Lung (tissue), 16 donors: Measurements from ENCODE around the gene ANO1. TPM values are rescaled to one million over a fixed set of nuclear protein-coding genes. Genes with fewer than 3 reads are reported as not detected.
A peak's percentile ranks its signal among the peaks of the same experiment; 100 is the strongest.

Experiments
- ATAC-seq: fragments of 200-7000 bp; cut with Tn5 transposase; one replicate; pipeline ENCODE4 v1.9.1; 2020; ENCODE audit warnings: moderate number of reproducible peaks; ENCODE audit not compliant: insufficient read depth, low FRiP score
- DNase-seq, 3 donors: peaks; one replicate each; pipeline ENCODE4 v3.0.0-alpha.2; 2013 to 2017
- H3K27ac ChIP-seq, 2 donors: one replicate each; pipeline ENCODE4 v1.5.1; 2013; ENCODE audit warnings: mild to moderate bottlenecking in 2 of 2, moderate library complexity in 2 of 2, control low read depth in 1 of 2, inconsistent platforms in 1 of 2, low read depth in 1 of 2, low read length in 1 of 2
- H3K27me3 ChIP-seq, 3 donors: one replicate each; pipeline ENCODE4 v1.5.1; 2013; ENCODE audit warnings: low read length in 2 of 3; ENCODE audit not compliant: control insufficient read depth in 3 of 3, insufficient read depth in 3 of 3
- H3K36me3 ChIP-seq, 4 donors: one replicate each; pipeline ENCODE4 v1.5.1; 2013; ENCODE audit warnings: low read length in 4 of 4, mild to moderate bottlenecking in 1 of 4, moderate library complexity in 1 of 4; ENCODE audit not compliant: control insufficient read depth in 4 of 4, insufficient read depth in 4 of 4
- H3K4me1 ChIP-seq, 5 donors: one replicate each; pipeline ENCODE4 v1.5.1; 2013; ENCODE audit warnings: low read length in 5 of 5, mild to moderate bottlenecking in 2 of 5, moderate library complexity in 1 of 5; ENCODE audit not compliant: control insufficient read depth in 5 of 5, insufficient read depth in 5 of 5
- H3K4me3 ChIP-seq: one replicate; pipeline ENCODE4 v1.5.1; 2013; ENCODE audit warnings: mild to moderate bottlenecking, control low read depth, moderate library complexity
- H3K9ac ChIP-seq, 2 donors: one replicate each; pipeline ENCODE4 v1.5.1; 2013; ENCODE audit warnings: low read length in 2 of 2, control low read depth in 1 of 2; ENCODE audit not compliant: insufficient read depth in 1 of 2
- H3K9me3 ChIP-seq, 4 donors: one replicate each; pipeline ENCODE4 v1.5.1; 2013; ENCODE audit warnings: low read length in 3 of 4, mild to moderate bottlenecking in 1 of 4, moderate library complexity in 1 of 4; ENCODE audit not compliant: control insufficient read depth in 4 of 4, insufficient read depth in 3 of 4
- CTCF ChIP-seq: IDR thresholded peaks from 2 replicates; pipeline ENCODE4 v1.5.1; 2012; ENCODE audit warnings: mild to moderate bottlenecking; ENCODE audit errors: control extremely low read depth, extremely low read depth
- WGBS, 2 donors: extraction: QIAGEN DNeasy Blood & Tissue Kit; methylation state at CpG; one replicate each; pipeline ENCODE4 v1.1.7; 2013; 5-methylcytosine and 5-hydroxymethylcytosine counted together
- long read RNA-seq, 5 donors: transcript quantifications; one replicate each; lab custom pipeline, GENCODE V29; 2026
- polyA plus RNA-seq, 2 donors: library from polyadenylated mRNA; stranded (reverse); fragments of 200-250 nt; gene quantifications; one replicate each; pipeline ENCODE4 v1.2.1, GENCODE V29; 2013
- total RNA-seq, 2 donors: library from RNA; depleted of rRNA in 1 of 2; stranded (reverse); fragments of >200 nt in 1 of 2; gene quantifications; one replicate each; pipeline ENCODE4 v1.2.1, GENCODE V29; 2014 to 2021
- donor health status: control.
- donor health status: control.
- donor health status: Bipolar disorder and iron deficiency.
- donor health status: healthy.
- donor health status: DM: yes; HTN: yes; CAD: no.

The ANO1 gene
- total RNA-seq (10 to 100 TPM in 1 of 2 donors, 1 to 10 TPM in 1; 7.8 to 10.8 TPM), polyA plus RNA-seq (1 to 10 TPM; 1.2 to 3.2 TPM)
- long read RNA-seq, donor 1 = 0 reads
- long read RNA-seq, donor 2 = 0 reads
- long read RNA-seq, donor 3 = 0 reads
- long read RNA-seq, donor 4 = 0 reads
- long read RNA-seq, donor 5 = 0 reads

- H3K27me3 ChIP-seq = peaks cover 0 to 26% (median 0%) of the 10 kb centered on the region in 3 donors
- no peak within 1 kb of the TSS for H3K9ac ChIP-seq
- peaks cover 0 to 3% (median 0%) of the 10 kb centered on the region in 4 donors for H3K9me3 ChIP-seq
- no peak within 1 kb of the TSS for H3K4me3 ChIP-seq
- 2 to 4% methylated on average over 43 to 87 of the region's 87 CpGs for WGBS, 2 donors
- ATAC-seq = no peak
- TF ChIP-seq CTCF = no peak
- H3K36me3 ChIP-seq = no peaks in the 10 kb centered on the region
- peaks cover 0 to 29% (median 4%) of the 10 kb centered on the region in 5 donors for H3K4me1 ChIP-seq
- H3K27ac ChIP-seq = peak within 1 kb of the TSS in 1 of 2 donors; percentile 3
- peak; percentile 43 to 65 (median 49) for DNase-seq
Observed at GRCh38 chr11:70078095-70078780, at the start of gene ANO1. ANO1 (plus strand) TSS chr11:70078317; CDS start chr11:70078607, 290 bp downstream.

- ATAC-seq = no peak
- no peak overlapping the region for H3K4me3 ChIP-seq
- no peak for TF ChIP-seq CTCF
- H3K9ac ChIP-seq = no peak overlapping the region
- peaks cover 0 to 10% (median 0%) of the 10 kb centered on the region in 5 donors for H3K4me1 ChIP-seq
- 66 to 72% methylated on average over 14 of the region's 14 CpGs for WGBS, 2 donors
- H3K36me3 ChIP-seq = no peaks in the 10 kb centered on the region
- peak in 1 of 3 donors; percentile 16 for DNase-seq
- no peak overlapping the region for H3K27ac ChIP-seq
- H3K27me3 ChIP-seq = no peaks in the 10 kb centered on the region
- H3K9me3 ChIP-seq = peaks cover 0 to 4% (median 1%) of the 10 kb centered on the region in 4 donors
Observed at GRCh38 chr11:70029115-70029860, 48.8 kb upstream of the ANO1 start.

- peaks cover 0 to 10% (median 0%) of the 10 kb centered on the region in 5 donors for H3K4me1 ChIP-seq
- H3K36me3 ChIP-seq = no peaks in the 10 kb centered on the region
- ATAC-seq (no peak), DNase-seq (no peak)
- TF ChIP-seq CTCF = no peak
- peaks cover 0 to 4% (median 1%) of the 10 kb centered on the region in 4 donors for H3K9me3 ChIP-seq
- no peak overlapping the region for H3K9ac ChIP-seq
- 86 to 93% methylated on average over 9 of the region's 9 CpGs for WGBS, 2 donors
- H3K27ac ChIP-seq = no peak overlapping the region
- no peak overlapping the region for H3K4me3 ChIP-seq
- H3K27me3 ChIP-seq = no peaks in the 10 kb centered on the region
Observed at GRCh38 chr11:70029861-70030380, 48.2 kb upstream of the ANO1 start.
